GM18520 (cell line): ENCODE data around the gene SETD6.
"Not testable (repeated sequence)": the region's sequence is repeated elsewhere in the genome, so short reads cannot be mapped to it uniquely, and the experiment has no call there.

Experiments
- ATAC-seq: cut with Tn5 transposase; IDR thresholded peaks from one replicate; pipeline ENCODE4 v1.9.1; 2021; ENCODE audit not compliant: unreplicated experiment

SETD6 gene

GRCh38 chr16:58537124-58537906 is 22.0 kb downstream of the SETD6 start:
- no peak for ATAC-seq

GRCh38 chr16:58541711-58542110 is 26.4 kb downstream of the SETD6 start:
- no peak for ATAC-seq

GRCh38 chr16:58542291-58542690 is 27.0 kb downstream of the SETD6 start:
- ATAC-seq = no peak

- no peak for ATAC-seq
These were observed 28.4 kb downstream of the SETD6 start for GRCh38 chr16:58543685-58544084.

- no peak for ATAC-seq
These were observed 33.1 kb downstream of the SETD6 start for GRCh38 chr16:58548378-58548777.

GRCh38 chr16:58551496-58551895 is 36.2 kb downstream of the SETD6 start:
- no peak for ATAC-seq

- no peak for ATAC-seq
These were observed 41.4 kb downstream of the SETD6 start for GRCh38 chr16:58556678-58557077.

- ATAC-seq = no peak
These were observed 47.9 kb downstream of the SETD6 start for GRCh38 chr16:58563235-58563634.

GRCh38 chr16:58563775-58564174 is 48.5 kb downstream of the SETD6 start:
- no peak for ATAC-seq

GRCh38 chr16:58565697-58566096 is 50.4 kb downstream of the SETD6 start:
- ATAC-seq = not testable (repeated sequence)
